T-helper 2 cell treated with Interferon-gamma antibody and Interleukin-4, amounts not matched to agents 5 μg/mL and 100 μg/mL, for 36 hours (primary cell): ENCODE data around the gene ADNP2.
A peak's percentile ranks its signal among the peaks of the same experiment; 100 is the strongest.

Experiments used
- DNase-seq: peaks from one replicate; pipeline ENCODE4 v3.0.0; 2021; ENCODE audit warnings: low spot score
- H3K27ac Mint-ChIP-seq: one replicate; pipeline ENCODE4 v1.8.0; 2021; ENCODE audit warnings: mild to moderate bottlenecking, mixed read lengths
- H3K27me3 Mint-ChIP-seq: one replicate; pipeline ENCODE4 v1.8.0; 2021; ENCODE audit warnings: low read depth, mixed read lengths
- H3K36me3 Mint-ChIP-seq: one replicate; pipeline ENCODE4 v1.8.0; 2021; ENCODE audit warnings: low read depth, mixed read lengths
- H3K4me1 Mint-ChIP-seq: one replicate; pipeline ENCODE4 v1.8.0; 2021; ENCODE audit warnings: low read depth, mixed read lengths
- H3K4me3 Mint-ChIP-seq: one replicate; pipeline ENCODE4 v1.8.0; 2022; ENCODE audit warnings: mild to moderate bottlenecking, moderate library complexity, mixed read lengths
- H3K9me3 Mint-ChIP-seq: one replicate; pipeline ENCODE4 v1.8.0; 2021; ENCODE audit warnings: mixed read lengths

Gene ADNP2

DNA sequence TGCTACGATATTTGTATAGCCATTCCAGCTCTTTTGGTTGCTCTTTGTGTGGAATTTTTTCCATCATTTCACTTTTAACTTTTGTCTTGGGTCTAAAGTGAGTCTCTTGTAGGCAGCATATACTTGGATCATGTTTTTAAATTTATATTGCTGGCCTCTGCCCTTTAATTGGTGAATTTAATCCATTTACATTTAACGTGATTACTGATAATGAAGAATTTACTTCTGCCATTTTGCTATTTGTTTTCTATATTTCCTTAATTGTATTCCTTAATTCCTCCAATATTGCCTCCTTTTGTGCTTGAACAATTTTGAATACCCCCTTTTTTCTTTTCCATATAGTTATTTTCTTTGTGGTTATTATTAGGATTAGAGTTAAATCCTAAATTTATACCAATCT is 21.0 kb upstream of the ADNP2 start:
- peaks cover 2% of the 10 kb centered on the region for H3K27me3 Mint-ChIP-seq
- no peak for DNase-seq
- H3K9me3 Mint-ChIP-seq = peaks cover 44% of the 10 kb centered on the region
- no peak overlapping the region for H3K4me3 Mint-ChIP-seq
- H3K27ac Mint-ChIP-seq = no peak overlapping the region
- H3K4me1 Mint-ChIP-seq = no peaks in the 10 kb centered on the region
- peaks cover 3% of the 10 kb centered on the region for H3K36me3 Mint-ChIP-seq

DNA sequence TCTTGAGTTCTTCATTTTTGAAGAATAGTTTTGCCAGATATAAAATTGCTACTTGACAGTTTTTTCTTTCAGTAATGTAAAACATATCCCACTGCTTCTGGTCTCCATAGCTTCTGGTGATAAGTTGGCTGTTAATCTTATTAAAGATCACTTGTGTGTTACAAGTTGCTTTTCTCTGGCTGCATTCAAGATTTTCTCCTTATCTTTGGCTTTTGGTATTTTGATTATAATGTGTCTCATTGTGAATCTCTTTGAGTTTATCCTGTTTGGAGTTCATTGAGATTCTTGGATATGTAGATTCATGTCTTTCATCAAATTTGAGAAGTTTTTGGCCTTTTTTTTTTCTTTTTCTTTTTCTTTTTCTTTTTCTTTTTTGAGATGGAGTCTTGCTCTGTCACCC is 20.2 kb upstream of the ADNP2 start:
- Mint-ChIP-seq H3K36me3 (peaks cover 3% of the 10 kb centered on the region), H3K4me3 (no peak overlapping the region), H3K4me1 (no peaks in the 10 kb centered on the region), H3K27ac (no peak overlapping the region), H3K27me3 (peaks cover 2% of the 10 kb centered on the region), H3K9me3 (peaks cover 44% of the 10 kb centered on the region)
- no peak for DNase-seq

DNA sequence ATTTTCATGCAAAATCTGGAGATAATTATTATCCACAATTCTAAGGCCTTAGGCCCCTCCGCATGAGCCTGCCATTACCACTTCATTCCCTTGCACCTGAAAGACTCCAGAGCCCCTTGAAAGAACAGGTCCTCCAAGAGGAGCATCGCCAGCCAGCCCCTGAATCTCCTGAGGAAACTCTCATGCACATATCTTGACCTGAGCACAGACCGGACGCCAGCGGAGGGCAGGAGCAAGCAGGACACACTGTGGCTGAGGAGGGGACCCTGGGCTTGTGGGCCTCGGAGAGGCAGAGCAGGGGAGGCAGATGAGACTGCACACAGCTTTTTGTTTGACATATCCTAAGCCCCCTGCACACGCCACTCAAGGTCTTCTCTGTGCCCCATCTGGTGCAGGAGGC is 13.6 kb upstream of the ADNP2 start:
- H3K27ac Mint-ChIP-seq = no peak overlapping the region
- peaks cover 12% of the 10 kb centered on the region for H3K9me3 Mint-ChIP-seq
- H3K27me3 Mint-ChIP-seq = peaks cover 2% of the 10 kb centered on the region
- no peak for DNase-seq
- no peak overlapping the region for H3K4me3 Mint-ChIP-seq
- H3K4me1 Mint-ChIP-seq = no peaks in the 10 kb centered on the region
- H3K36me3 Mint-ChIP-seq = no peaks in the 10 kb centered on the region

DNA sequence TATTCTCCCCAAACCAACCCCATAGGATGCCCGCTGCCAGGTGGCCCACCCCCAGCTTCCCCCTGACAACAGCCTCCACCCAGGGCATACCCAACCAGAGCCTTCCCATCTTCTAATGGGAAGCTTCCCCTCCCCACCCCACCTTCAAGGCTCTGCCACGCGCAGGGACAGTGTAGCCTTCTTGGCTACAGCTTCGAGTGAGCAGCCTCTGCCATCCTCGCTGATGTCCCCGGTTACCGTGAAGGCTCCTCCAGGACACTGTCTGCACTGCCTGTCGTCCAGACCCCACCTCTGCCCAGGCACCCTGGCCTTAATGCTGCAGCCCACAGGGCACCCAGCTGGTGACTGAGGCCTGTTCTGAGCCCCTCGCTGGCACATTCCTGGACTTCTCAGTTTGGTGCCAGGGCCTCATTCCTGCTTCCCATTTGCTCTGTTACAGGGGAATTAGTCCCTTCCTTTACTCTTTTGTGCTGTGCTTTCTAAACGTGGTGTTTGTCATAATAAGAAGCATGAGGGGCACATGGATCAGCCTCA is 13.0 kb upstream of the ADNP2 start:
- Mint-ChIP-seq H3K4me3 (no peak overlapping the region), H3K27ac (no peak overlapping the region), H3K27me3 (peaks cover 2% of the 10 kb centered on the region), H3K9me3 (peaks cover 6% of the 10 kb centered on the region), H3K36me3 (no peaks in the 10 kb centered on the region), H3K4me1 (no peaks in the 10 kb centered on the region)
- no peak for DNase-seq

DNA sequence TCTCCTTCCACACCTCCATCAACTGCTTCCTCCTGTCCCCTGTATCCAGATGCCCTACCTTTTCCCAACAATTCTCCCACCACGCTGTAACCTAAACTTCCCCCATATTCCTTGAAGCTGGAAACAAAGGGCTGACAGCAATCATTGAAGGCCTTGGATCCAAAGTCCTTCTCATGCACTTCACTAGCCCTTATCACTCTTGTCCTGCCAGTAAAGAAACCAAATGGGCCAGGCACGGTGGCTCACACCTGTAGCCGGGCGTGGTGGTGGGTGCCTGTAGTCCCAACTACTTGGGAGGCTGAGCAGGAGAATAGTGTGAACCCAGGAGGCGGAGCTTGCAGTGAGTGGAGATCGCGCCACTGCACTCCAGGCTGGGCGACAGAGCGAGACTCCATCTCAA is 11.9 kb upstream of the ADNP2 start:
- Mint-ChIP-seq H3K4me1 (no peaks in the 10 kb centered on the region), H3K27me3 (no peaks in the 10 kb centered on the region), H3K27ac (no peak overlapping the region), H3K4me3 (no peak overlapping the region), H3K36me3 (no peaks in the 10 kb centered on the region), H3K9me3 (no peaks in the 10 kb centered on the region)
- DNase-seq = no peak

DNA sequence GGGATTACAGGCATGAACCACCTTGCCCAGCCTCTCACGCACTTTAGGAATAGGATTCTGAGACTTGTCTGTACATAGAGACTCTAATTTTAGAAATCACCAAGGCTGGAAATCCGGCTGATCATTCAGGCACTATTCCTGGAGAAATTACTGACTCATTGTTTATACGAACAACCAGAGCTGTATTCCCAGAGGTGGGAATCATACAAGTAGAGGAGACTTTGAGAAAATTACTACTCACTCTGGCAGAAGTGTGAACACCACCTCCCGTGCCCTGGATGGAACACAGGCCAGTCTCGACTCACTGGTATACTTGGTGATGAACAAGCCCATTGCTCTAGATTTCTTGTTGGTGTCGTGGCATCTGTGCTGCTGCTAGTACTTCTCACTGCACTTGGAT is 5.8 kb upstream of the ADNP2 start:
- no peaks in the 10 kb centered on the region for H3K9me3 Mint-ChIP-seq
- no peak overlapping the region for H3K27ac Mint-ChIP-seq
- H3K4me3 Mint-ChIP-seq = no peak overlapping the region
- H3K36me3 Mint-ChIP-seq = no peaks in the 10 kb centered on the region
- no peaks in the 10 kb centered on the region for H3K4me1 Mint-ChIP-seq
- no peaks in the 10 kb centered on the region for H3K27me3 Mint-ChIP-seq
- DNase-seq = no peak

DNA sequence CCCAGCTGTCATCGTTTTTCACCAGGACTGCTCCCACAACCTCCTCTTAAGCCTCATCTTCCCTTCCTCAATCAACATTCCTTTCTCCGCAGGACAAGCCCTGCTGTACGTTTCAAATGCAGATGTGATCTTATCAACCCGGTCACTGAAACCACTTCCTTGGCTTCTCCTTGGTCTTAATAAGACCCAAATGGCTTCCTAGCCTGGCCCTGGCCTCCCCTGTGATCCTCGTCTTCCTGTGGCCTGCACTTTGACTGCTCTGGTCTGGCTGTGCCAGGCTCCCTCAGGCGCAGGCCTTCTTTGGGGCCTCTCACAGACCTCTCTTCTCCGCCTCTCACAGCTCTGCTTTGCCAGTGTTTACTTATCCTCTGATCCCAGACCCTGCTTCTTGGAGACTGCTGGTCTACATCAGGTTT is 4.7 kb upstream of the ADNP2 start:
- Mint-ChIP-seq H3K36me3 (no peaks in the 10 kb centered on the region), H3K9me3 (no peaks in the 10 kb centered on the region), H3K4me1 (peaks cover 4% of the 10 kb centered on the region), H3K4me3 (no peak overlapping the region), H3K27ac (no peak overlapping the region), H3K27me3 (no peaks in the 10 kb centered on the region)
- DNase-seq = no peak

DNA sequence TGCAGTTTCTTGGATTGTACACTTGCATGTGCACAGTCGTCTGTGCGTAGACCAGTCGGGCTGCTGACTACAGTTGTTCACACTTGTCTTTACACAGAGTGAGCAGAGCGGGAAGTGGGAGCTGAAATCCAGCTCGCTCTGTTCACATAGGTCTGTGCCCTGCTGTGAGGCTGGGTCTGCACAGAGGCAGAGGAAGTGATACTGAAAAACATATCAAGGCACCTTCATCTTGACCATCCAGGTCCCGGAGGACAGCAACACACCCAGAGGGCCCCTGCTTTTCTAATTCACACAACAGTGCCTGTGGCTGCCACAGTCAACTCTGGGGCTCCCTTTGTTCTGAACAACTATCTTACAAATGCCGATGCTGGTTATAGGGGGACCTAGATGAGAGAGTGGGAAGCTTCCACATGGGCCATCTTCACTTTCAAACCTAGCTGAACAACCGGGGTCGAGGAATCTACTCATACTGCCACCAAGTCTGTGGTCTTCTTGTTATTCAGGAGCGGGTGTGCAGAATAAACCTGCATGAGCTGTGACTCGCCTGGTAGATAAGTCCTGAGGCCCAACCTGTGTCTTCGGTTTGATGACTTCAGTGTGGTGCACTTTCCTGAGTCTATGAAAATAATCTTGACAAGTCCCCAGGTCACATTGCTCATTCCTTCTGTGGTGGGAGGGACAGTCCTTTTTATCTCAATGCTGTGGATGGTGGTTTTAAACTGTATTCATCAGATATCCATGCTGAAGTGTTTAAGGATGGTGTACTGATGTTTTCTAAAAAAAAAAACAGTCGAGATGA is 3.5 kb upstream of the ADNP2 start:
- H3K4me1 Mint-ChIP-seq = peaks cover 10% of the 10 kb centered on the region
- H3K27me3 Mint-ChIP-seq = no peaks in the 10 kb centered on the region
- H3K9me3 Mint-ChIP-seq = no peaks in the 10 kb centered on the region
- peaks cover 3% of the 10 kb centered on the region for H3K36me3 Mint-ChIP-seq
- no peak overlapping the region for H3K4me3 Mint-ChIP-seq
- DNase-seq = peak; percentile 46
- H3K27ac Mint-ChIP-seq = no peak overlapping the region

DNA sequence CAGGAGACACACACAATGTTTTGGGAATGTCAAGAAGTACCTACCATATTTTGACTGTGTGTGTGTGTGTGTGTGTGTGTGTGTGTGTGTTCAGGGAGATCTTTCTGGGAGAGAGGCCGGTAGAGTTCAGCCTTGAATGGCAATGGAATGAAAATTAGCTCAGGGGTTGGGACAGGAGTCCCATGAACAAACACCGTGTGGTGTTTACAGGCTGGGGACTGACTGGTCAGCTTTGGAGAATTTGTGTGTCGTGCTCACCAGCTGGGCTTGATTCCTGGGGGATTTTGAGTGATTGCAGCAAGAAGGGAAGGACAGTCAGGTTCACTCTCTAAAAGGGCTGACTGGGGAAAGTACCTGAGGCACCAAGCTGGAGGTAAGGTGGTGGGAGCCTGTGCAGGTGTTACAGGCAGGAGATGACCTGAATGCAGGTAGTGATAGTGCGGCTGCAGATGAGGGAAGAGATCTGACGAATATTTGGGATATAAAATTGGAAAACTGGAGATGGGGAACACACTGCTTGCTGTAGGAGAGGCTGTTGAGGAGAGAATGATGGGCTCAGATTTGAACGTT is 2.5 kb upstream of the ADNP2 start:
- Mint-ChIP-seq H3K27ac (no peak overlapping the region), H3K4me3 (no peak overlapping the region), H3K36me3 (peaks cover 5% of the 10 kb centered on the region), H3K4me1 (peaks cover 15% of the 10 kb centered on the region), H3K9me3 (no peaks in the 10 kb centered on the region), H3K27me3 (no peaks in the 10 kb centered on the region)
- DNase-seq = no peak

DNA sequence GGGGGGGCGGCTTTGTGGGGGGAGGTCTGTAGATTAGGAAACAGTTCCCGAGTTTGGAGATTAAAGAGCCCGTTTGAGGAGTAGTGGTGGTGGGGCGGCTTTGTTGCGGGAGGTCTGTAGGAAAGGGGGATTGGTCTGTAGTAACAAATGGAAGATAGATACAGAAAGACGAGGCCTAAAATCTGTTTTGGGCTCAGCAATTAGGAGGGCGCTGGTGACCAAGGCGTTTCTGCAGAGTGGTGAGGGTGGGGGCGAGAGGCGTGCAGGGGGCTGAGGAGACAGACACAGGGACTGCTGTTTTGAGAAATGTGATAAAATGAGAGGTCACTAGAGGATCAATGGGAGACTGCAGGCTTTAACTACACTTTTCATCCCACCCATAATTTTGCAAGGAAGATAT is 1.6 kb upstream of the ADNP2 start:
- Mint-ChIP-seq H3K4me3 (no peak overlapping the region), H3K4me1 (peaks cover 18% of the 10 kb centered on the region), H3K36me3 (peaks cover 5% of the 10 kb centered on the region), H3K27ac (peak overlapping the region; percentile 50), H3K27me3 (no peaks in the 10 kb centered on the region), H3K9me3 (no peaks in the 10 kb centered on the region)
- no peak for DNase-seq

DNA sequence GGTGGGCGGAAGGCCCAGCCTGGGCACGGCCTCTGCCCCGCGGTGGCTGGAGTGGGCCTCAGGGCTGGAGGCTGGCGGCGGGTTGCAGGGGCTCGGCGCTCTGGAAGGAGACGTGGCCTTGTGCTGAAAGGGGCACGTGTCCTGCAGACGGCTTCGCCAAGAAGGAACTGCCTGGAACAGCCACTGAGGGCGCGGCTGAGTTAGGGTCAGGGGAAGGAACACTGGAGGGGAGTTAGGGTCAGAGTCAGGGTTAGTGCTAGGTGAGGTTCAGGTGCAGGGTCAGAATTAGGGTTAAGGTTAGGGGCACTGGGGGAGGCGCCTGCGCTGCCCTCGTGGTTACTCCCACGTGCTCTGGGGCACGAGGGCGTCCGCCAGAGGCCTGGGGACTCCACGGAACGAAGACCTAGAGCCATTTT is 933 bp upstream of the ADNP2 start:
- Mint-ChIP-seq H3K4me1 (peaks cover 19% of the 10 kb centered on the region), H3K36me3 (peaks cover 5% of the 10 kb centered on the region), H3K4me3 (peak overlapping the region; percentile 37), H3K27me3 (no peaks in the 10 kb centered on the region), H3K27ac (peak overlapping the region; percentile 50), H3K9me3 (no peaks in the 10 kb centered on the region)
- no peak for DNase-seq

DNA sequence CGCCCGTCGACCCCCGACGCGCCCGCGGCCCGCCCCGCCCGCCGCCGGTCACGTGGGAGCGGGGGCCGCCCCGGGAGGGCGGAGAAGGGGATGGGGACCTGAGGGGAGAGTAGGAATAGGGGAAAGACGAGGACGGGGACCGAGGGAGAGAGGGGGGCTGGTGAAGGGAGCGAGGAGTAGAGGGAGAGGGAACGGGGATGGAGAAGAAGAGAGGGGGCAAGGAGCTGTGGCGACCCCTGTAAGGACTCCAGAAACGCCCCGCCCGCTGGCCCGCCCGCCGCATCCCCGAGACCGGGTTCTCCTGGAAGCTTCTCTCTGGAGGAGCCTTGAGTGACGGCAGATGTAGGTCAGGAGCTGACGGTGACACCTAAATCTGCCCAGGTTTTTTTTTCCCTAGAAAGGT is 615 bp downstream of the ADNP2 start:
- Mint-ChIP-seq H3K27ac (peak overlapping the region; percentile 85), H3K36me3 (peaks cover 7% of the 10 kb centered on the region), H3K4me1 (peaks cover 21% of the 10 kb centered on the region), H3K4me3 (peak overlapping the region; percentile 84), H3K27me3 (no peaks in the 10 kb centered on the region), H3K9me3 (no peaks in the 10 kb centered on the region)
- peak; percentile 32 for DNase-seq

DNA sequence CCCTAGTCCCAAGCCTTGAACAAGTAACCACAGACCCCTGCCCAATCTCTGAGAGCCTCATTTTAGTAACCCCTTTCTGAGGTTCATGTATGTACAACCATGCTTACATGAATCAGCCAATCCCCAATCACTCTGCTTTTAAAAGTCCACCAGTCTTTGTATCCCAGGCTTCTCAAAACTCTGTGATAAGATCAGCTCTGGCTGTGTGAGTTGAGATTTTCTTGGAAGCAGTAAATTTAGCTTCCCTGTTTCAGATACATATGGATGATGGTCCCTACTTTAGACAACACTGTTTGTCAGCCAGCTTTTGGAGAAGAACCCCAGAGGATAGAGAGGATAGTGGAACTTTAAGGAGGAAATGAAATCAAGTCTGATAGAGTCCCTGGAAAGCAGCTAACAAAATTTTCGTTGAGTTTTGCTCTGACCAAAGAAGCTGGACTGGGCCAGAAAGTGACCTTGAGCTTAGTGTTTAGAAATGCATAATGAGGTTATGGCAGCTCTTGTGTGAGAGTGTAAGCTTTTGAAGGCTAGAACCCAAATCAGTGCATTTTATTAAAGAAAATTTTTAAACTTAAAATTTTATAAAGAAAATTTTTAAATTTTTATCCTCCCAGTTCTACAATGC is 3.7 kb downstream of the ADNP2 start:
- Mint-ChIP-seq H3K4me3 (no peak overlapping the region), H3K27ac (no peak overlapping the region), H3K9me3 (no peaks in the 10 kb centered on the region), H3K27me3 (no peaks in the 10 kb centered on the region), H3K36me3 (peaks cover 14% of the 10 kb centered on the region), H3K4me1 (peaks cover 24% of the 10 kb centered on the region)
- DNase-seq = no peak

DNA sequence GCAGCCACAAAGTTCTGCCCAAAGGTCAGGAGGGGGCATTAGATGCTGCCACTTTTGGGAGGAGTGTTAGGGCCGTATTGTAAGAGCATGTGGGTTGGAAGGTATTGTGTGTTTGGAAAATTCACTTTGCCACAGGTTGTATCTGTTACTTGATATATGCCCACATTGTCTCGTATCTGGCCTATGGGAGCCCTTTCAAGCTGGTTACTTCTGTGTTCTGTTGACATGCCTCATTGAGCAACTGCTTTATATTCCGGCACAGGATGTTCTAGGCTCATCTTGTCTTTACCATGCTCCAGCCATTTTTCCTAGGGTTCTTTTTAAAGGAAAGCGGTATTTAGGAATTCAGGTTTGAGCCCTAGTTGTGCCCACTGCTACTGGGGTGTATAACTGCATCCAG is 6.0 kb downstream of the ADNP2 start:
- H3K27me3 Mint-ChIP-seq = no peaks in the 10 kb centered on the region
- no peak overlapping the region for H3K4me3 Mint-ChIP-seq
- no peak overlapping the region for H3K27ac Mint-ChIP-seq
- peaks cover 27% of the 10 kb centered on the region for H3K36me3 Mint-ChIP-seq
- DNase-seq = no peak
- no peaks in the 10 kb centered on the region for H3K9me3 Mint-ChIP-seq
- peaks cover 19% of the 10 kb centered on the region for H3K4me1 Mint-ChIP-seq
